ENCODE data around the gene ABCG1.
A peak's percentile ranks its signal among the peaks of the same experiment; 100 is the strongest.

The ABCG1 gene

DNA sequence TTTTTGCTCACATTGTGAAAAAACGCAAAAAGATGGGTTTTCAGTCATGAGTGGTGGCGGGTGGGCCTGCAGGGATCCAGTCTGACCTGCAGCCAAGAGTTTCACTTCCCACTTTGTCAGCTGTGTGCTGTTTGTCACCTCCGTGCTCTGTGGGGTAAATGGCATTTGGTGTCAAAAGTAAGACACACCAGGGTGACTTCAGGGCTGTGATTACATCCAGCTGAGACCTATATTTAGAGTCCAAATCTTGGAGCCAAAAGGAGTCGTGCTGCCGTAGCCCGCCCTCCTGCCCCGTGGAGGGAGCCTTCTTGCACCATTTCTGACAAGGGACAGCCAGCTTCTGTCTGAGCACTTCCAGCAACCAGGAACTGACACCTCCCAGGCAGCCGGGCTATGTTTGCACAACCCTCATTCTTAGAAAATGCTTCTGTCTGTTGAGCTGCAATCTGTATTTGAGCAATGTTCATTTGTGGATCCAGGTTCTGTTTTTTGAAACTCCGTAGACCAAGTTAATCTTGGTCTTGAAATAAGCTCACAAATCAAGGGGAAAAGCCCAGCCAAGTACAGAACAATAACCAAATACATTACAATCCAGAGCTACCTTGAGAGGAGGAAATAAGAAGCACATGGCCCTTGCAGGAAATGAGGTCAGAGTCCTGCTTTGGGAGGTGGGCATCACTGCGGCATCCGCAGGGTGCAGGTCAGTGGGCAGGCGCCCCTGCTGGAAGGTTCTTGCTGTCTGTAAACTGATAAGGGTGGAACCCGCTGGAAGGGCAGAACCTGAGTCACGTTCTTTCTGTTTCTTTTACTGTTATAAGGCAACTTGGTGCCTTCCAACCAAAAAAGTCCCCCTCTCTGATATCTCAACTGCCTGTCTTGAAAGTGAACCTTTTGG lies 14.4 kb downstream of the ABCG1 start:
- DNase-seq (ENCODE audit: low read depth): peak; percentile 46

DNA sequence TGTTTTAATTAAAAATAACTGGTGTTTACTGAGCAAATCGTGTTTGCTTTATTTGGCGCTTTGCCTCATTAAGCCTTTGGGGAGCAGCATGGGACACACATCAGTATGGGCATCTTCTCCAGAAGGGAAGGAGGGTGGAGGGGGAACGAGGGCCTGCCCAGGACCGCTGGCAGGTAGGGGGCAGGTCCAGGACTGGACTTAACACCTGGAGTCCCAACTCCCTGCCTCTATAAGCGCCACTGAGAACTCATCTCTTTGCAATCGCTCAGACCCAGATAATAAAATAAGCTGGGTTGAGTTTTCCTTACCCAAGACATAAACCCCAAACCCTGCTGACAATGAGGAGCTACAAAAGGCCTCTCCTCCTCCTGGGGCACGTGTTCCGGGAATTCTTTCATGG lies 15.1 kb downstream of the ABCG1 start:
- no peak for DNase-seq (ENCODE audit: low read depth)

GRCh38 chr21:42234464-42235241 lies 15.7 kb downstream of the ABCG1 start:
- peak; percentile 64 for DNase-seq (ENCODE audit: low read depth)

GRCh38 chr21:42235593-42235992 lies 16.7 kb downstream of the ABCG1 start:
- DNase-seq (ENCODE audit: low read depth): no peak

DNA sequence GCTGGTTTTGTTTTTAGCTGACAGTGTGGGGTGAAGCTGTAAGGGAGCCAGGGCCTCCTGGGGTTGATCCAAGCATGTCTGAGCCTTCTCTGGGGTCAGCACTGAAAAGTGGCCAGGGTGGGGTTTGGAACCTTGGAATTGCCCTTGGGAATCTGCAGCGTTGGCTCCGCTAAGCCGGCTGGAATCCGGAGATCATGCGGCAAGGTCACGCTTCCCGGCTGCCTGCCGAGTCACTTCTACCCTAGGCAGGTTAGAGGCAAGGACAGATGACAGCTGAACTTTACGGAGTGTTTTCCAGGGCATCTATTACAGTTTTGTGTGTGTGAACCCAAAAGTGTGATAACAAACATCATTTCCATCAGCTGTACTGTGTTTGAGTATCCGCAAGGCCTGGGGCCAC lies 17.1 kb downstream of the ABCG1 start:
- no peak for DNase-seq (ENCODE audit: low read depth)

- DNase-seq (ENCODE audit: low read depth): no peak
Observed at GRCh38 chr21:42236693-42237092, 17.8 kb downstream of the ABCG1 start.

GRCh38 chr21:42237161-42237560 lies 18.2 kb downstream of the ABCG1 start:
- no peak for DNase-seq (ENCODE audit: low read depth)

DNA sequence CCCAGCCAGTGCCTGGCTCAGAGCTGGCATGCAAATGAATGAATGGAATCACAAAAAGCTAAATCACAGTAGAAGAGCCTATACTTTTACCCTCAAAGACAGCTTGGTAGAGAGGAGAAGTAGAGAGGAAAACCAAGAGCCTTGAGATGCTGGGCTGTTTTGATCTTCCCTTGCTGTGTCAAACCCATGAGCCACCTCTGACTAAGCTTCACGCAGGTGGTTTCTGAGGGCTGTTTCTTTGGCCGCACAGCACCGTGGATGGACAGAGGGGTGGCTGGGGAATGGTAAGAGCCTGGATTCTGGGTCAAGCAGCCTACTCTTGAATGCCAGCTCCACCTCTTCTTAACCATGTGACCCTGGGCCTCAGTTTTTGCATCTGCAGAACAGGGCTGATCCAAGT lies 18.6 kb downstream of the ABCG1 start:
- DNase-seq (ENCODE audit: low read depth): no peak

GRCh38 chr21:42238185-42238934 lies 19.4 kb downstream of the ABCG1 start:
- no peak for DNase-seq (ENCODE audit: low read depth)

DNA sequence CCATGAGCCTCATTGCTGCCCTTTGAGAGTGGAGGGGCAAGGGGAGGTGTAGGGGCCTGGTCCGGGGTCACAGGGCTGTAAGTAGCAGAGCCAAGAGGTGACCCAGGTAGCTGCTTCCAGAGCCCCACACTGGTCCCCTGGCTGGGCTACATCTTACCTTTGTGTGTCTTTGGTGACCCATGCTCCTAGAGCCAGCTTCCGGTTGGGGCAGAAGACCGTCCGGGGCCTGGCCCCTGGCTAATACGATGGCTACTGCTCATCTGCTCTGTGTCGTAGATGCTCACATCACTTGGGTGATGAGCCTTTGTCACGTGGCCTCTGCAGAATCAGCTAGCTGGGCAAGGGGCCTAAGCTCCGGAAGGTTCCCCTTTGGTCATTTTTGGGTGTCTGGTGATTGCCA lies 20.6 kb downstream of the ABCG1 start:
- DNase-seq (ENCODE audit: low read depth): no peak

- no peak for DNase-seq (ENCODE audit: low read depth)
Observed at GRCh38 chr21:42239973-42240372, 21.0 kb downstream of the ABCG1 start.

- no peak for DNase-seq (ENCODE audit: low read depth)
Observed at GRCh38 chr21:42242611-42243010, 23.7 kb downstream of the ABCG1 start.

DNA sequence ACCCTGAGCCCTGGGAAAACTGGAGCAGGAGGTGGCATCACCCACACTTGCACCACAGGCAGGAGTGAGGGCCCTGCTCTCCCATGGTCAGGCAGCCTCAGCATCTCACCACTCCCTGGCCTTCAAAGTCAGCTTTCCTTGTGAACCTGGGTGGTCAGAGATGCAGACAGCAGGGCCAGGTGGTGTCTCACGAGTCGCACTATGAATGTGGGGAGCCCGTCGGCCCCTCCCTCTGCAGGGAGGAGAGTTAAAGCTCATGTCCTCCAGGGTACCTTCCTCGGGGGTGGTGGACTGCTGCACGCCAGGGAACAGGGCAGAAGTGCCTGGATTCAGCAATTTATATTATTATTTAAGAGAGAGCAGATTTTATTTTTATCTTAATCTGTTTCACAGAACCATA lies 24.1 kb downstream of the ABCG1 start:
- no peak for DNase-seq (ENCODE audit: low read depth)

DNA sequence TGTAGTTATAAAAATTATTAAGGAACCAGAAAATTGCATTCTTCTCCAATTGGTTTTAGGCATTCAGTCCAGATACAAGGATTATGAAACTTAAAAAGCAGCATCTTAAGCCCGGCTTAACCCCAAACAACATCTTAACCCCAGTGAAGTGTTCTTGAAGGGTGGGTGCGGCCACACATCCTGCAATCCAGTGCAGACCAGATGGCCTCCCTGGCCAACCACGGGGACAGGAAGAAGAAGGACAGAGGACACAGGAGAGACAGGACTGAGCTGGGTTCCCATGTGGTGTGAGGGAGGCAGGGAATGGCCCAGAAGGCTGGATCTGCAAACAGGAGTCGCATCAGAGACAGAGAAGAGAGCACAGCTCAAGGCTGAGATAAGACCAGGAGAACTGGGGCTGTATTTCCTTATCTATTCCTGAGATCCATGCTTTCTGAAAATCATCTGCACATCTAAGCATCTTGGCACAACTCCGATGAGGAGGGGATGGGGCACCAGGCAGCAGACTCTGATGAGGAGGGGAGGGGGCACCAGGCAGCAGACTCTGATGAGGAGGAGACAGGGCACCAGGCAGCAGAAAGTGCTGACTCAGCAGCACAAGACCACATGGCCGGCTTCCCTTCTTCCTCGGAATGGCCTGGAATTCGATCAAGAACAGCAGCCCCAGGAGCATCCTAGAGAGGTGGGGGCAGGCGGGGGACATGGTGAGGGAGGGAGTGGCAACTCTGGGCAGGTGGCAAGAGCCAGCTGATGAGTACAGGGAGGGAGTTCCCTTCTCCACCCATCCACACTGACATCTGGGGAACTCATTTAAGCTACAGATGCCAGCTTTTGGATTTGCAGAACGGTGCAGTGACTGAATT lies 26.6 kb downstream of the ABCG1 start:
- DNase-seq (ENCODE audit: low read depth): no peak

DNA sequence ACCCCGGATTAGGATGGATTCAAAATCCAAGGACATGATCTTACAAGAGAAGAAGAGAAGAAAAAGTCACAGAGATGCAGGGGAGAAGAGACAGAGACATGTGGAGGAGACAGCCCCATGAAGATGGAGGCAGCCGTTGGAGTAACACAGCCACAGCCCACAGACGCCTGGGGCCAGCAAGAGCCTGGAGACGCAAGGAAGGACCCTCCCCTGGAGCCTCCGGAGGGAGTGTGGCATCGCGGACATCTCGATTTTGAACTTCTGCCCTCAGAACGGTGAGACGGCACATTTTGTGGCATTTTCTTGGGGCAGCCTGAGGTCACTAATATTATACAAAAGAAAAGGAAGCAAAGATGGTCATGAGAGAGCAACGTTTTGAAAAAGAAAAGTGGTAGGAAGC lies 28.8 kb downstream of the ABCG1 start:
- no peak for DNase-seq (ENCODE audit: low read depth)

DNA sequence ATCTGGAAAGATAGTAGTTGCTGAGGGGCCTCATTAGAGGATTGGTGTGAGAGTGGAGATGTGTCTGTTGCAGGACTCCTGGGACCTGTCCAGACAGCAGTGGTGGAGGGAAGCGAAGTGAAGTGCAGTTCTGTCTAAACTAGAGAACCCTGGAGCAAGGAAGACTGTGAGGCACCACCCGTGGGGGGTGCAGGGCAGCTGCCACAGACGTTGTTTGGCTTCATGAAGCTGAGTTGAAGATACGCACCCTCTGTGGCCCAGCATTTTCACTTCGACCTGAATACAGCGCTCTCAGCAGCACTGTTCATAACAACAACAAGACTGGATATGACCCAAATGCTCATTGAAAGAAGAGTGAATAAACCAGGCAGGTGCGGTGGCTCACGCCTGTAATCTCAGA lies 29.3 kb downstream of the ABCG1 start:
- no peak for DNase-seq (ENCODE audit: low read depth)

DNA sequence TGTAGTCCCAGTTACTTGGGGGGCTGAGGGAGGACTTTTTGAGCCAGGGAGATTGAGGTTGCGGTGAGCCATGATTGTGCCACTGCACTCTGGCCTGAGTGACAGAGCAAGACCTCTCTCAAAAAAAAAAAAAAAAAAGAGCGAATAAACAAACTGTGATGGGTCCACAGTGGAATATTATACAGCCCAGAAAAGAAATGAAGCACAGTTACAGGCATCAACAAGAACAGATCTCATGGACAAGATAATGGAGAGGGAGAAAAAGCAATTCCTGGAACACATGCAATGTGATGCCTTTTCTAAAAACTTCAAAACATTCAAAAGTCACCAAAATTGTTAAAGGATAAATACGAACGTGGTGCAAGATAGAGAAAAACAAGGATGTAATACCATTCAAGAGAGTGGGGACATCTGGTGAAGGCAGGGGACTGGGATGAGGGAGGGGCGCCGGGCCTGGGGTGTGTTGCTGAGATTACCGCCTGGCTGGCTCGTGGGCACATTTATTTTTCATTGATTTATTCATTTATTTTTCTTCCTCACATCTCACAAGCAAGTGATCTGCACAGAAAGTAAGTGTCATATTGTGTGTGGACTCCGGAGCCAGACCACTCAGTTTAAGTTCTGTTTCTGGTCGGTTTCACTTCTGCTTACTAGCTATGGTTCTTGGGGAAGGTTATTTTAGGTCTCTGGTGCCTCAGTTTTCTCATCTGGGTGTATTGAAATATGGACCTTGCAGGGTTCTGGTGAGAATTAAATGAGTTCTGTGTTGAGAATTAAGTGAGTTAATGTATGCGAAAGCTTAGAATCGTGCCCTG lies 30.1 kb downstream of the ABCG1 start:
- no peak for DNase-seq (ENCODE audit: low read depth)

DNA sequence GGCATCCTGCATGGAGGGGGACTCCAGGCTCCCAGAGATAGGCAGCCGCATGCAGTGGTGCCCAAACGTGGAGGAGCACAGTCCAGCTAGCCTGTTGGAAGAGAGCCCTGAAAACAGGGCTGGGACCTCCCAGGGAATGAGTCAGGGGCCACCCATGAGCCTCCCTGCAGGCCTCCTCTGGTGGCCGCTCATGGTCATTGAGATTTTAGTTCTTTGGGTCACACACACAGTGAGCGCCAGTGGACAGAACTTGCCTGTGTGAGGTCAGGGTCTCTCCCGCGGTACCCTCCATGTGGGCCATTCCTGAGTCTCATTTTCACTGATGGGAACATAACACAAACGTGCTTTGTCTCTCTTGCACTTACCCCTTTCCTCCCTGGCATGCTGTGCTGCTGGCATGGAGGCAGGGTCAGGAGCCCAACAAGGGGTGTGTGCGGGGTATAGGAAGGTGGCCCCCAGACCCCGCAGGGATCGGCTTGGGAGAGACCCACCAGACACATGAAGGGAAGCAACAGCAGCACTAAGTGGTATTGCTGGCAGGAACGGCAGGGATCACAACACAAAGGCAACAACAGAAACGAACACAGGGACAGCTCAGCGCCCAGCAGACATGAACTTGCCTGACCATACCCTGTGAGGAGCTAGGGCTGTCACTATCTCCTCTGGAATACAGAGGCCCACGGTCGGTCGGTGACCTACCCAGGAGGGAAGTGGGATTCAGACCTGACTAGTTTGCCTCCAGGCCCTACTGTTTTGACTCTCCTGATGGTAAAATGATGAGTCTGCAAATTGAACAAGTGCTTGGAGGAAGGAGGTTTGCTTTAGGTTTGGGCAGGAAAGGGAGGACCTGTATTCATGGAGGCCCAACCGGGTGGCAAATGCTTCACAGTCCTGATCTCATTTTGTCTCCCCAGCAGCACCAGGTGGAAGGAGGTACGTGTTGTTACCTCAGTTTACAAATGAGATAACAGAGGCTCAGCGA lies 31.8 kb downstream of the ABCG1 start:
- no peak for DNase-seq (ENCODE audit: low read depth)

DNA sequence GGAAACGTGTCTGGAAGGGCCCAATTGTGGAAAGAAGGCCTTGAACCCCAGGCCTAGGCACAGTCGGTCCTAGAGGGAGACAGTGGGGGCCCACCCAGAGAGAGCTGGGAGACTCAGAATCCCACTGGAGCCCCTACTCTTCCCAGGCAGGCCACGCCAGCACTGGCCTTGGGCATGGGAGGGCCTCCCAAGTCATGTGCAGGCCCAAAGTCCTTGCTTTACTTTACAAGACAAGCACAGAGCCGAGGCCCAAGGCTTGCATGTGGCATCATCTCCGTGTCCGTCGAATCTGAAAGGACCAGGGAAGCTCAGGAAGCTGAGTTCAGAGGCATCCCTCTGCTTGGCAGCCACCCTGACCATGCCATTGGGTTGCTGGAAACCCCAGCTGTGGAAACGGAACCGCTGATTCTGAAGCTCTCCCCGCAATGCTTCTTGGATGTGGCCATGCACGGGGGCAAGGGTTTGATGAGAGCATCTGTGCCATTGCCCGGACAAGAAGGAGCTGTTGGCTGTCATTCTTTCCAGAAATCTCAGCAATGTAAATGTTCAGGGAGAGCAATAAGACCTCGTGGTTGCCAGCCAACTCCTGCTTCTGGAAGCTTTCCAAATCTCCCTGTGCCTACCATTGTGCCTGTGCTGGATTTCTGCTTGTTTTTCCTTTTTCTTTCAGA lies 32.8 kb downstream of the ABCG1 start:
- DNase-seq (ENCODE audit: low read depth): no peak

Data from activated T-cell treated with anti-CD3 and anti-CD28 coated beads for 1 hour (primary cell).